GM13976 (cell line): ENCODE measurements around the gene FBN3.

Experiments used
- DNase-seq: peaks from one replicate; pipeline ENCODE4 v3.0.0; 2012; ENCODE audit warnings: low spot score
- in situ Hi-C: fragments of 300-500 bp; cut with MboI; formaldehyde crosslinking; loops from one replicate; pipeline ENCODE4 v1.12.0; 2022; ENCODE audit warnings: low sequenced_read_pairs, mixed read lengths, inconsistent platforms; ENCODE audit not compliant: unreplicated experiment
- TF ChIP-seq, protein P1 (sequence below): IDR thresholded peaks from 2 replicates; pipeline ENCODE4 v1.5.1; 2012; ENCODE audit warnings: borderline replicate concordance, mild to moderate bottlenecking; ENCODE audit not compliant: insufficient read depth; ENCODE audit errors: extremely low read depth, missing control alignments, control extremely low read depth

Gene FBN3

GRCh38 chr19:8148410-8149260 is 757 bp downstream of the FBN3 start:
- no peak for DNase-seq
- in situ Hi-C loops = no loop called here
- TF ChIP-seq, protein P1, sequence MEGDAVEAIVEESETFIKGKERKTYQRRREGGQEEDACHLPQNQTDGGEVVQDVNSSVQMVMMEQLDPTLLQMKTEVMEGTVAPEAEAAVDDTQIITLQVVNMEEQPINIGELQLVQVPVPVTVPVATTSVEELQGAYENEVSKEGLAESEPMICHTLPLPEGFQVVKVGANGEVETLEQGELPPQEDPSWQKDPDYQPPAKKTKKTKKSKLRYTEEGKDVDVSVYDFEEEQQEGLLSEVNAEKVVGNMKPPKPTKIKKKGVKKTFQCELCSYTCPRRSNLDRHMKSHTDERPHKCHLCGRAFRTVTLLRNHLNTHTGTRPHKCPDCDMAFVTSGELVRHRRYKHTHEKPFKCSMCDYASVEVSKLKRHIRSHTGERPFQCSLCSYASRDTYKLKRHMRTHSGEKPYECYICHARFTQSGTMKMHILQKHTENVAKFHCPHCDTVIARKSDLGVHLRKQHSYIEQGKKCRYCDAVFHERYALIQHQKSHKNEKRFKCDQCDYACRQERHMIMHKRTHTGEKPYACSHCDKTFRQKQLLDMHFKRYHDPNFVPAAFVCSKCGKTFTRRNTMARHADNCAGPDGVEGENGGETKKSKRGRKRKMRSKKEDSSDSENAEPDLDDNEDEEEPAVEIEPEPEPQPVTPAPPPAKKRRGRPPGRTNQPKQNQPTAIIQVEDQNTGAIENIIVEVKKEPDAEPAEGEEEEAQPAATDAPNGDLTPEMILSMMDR = no peak

GRCh38 chr19:8148088-8148409 is 1.3 kb downstream of the FBN3 start:
- in situ Hi-C loops = no loop called here
- no peak for DNase-seq
- TF ChIP-seq, protein P1 = no peak

- DNase-seq = no peak
- in situ Hi-C loops = no loop called here
- TF ChIP-seq, protein P1 = no peak
Observed at GRCh38 chr19:8147582-8147978, 1.8 kb downstream of the FBN3 start.

DNA sequence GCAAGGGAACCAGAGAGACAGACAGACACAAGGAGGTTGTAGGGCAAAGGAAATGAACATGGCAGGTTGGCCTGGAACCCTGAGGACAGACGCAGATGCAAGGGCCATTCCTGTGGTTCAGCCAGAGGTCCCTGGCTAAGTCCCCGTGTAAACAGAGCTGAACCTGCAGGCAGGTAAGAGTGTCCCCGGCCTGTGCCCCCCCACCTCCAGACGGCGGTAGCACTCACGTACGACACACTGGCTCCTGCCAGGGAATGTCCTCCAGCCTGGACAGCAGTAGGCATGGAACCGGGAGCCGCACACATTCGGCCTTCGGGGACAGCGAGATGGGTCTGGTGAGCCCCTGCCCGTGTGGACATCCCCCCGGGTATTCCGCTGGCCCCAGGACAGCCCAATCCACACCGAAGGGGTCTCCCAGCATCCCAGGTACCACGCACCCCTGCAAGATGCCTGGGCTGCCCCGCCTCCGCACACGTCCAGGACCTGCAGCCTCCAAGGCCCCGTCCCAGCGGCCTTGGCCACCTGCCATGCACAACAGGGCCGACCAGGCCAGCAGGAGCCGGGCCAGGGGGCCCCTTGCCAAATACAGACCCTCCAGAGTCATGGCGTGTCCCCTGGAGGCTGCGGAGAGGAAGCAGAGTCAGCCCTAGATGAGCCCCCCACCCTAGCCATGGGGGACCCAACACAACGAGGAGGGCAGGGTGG is 2.4 kb downstream of the FBN3 start:
- in situ Hi-C loops = no loop called here
- no peak for DNase-seq
- TF ChIP-seq, protein P1 = no peak

- DNase-seq = no peak
- in situ Hi-C loops = no loop called here
- TF ChIP-seq, protein P1 = no peak
Observed at GRCh38 chr19:8144273-8144995, 5.0 kb downstream of the FBN3 start.

GRCh38 chr19:8143041-8143440 is 6.4 kb downstream of the FBN3 start:
- TF ChIP-seq, protein P1 = no peak
- in situ Hi-C loops = no loop called here
- DNase-seq = no peak
